DND-41 (cell line): ENCODE data around the gene NAP1L4.

Source experiments
- EZH2 ChIP-seq: IDR thresholded peaks from 3 replicates; pipeline ENCODE4 v1.6.1; 2012; ENCODE audit warnings: borderline replicate concordance, low read depth, mild to moderate bottlenecking, moderate library complexity, low read length, inconsistent platforms; ENCODE audit not compliant: severe bottlenecking
- TF ChIP-seq, protein P1 (sequence below): IDR thresholded peaks from 2 replicates; pipeline ENCODE4 v1.5.1; 2012; ENCODE audit warnings: borderline replicate concordance, low read length, moderate library complexity, mild to moderate bottlenecking; ENCODE audit not compliant: poor library complexity, severe bottlenecking; ENCODE audit errors: extremely low read depth

DNA sequence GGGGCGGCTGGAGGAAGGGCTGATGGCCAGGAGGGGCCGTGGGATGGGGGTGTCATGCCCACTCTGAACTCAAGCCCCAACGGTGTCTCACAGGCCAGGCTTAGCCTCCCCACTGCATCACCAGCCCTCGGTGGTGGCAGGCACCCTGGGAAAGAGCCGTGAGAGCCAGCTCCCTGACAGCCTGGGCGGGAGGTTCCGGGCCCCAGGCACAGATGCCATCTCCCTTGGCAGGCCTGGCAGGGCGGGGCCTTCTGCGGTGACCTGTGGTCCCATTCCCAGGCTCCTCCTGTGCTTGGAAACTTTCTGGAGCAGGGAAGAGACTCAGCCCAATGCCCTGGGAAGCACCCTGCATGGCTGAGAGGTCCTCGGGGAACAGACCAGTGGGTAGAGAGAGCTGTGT lies 67.7 kb downstream of the NAP1L4 start:
- TF ChIP-seq, protein P1, sequence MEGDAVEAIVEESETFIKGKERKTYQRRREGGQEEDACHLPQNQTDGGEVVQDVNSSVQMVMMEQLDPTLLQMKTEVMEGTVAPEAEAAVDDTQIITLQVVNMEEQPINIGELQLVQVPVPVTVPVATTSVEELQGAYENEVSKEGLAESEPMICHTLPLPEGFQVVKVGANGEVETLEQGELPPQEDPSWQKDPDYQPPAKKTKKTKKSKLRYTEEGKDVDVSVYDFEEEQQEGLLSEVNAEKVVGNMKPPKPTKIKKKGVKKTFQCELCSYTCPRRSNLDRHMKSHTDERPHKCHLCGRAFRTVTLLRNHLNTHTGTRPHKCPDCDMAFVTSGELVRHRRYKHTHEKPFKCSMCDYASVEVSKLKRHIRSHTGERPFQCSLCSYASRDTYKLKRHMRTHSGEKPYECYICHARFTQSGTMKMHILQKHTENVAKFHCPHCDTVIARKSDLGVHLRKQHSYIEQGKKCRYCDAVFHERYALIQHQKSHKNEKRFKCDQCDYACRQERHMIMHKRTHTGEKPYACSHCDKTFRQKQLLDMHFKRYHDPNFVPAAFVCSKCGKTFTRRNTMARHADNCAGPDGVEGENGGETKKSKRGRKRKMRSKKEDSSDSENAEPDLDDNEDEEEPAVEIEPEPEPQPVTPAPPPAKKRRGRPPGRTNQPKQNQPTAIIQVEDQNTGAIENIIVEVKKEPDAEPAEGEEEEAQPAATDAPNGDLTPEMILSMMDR = no peak
- TF ChIP-seq EZH2 = no peak
